Duodenal mucosa (tissue), 2 donors: Measurements from ENCODE around the gene RBFA.

Experiments used
- H3K27ac ChIP-seq: one replicate; pipeline ENCODE4 v1.7.0; 2013; ENCODE audit warnings: low read depth, low read length
- H3K27me3 ChIP-seq, 2 donors: one replicate each; pipeline ENCODE4 v1.7.0; 2013; ENCODE audit warnings: low read length in 2 of 2, control low read depth in 1 of 2; ENCODE audit not compliant: insufficient read depth in 2 of 2, control insufficient read depth in 1 of 2
- H3K36me3 ChIP-seq, 2 donors: one replicate each; pipeline ENCODE4 v1.7.0; 2013; ENCODE audit warnings: low read length in 2 of 2, control low read depth in 1 of 2; ENCODE audit not compliant: insufficient read depth in 2 of 2, control insufficient read depth in 1 of 2
- H3K4me1 ChIP-seq, 2 donors: one replicate each; pipeline ENCODE4 v1.7.0; 2013; ENCODE audit warnings: low read length in 2 of 2, control low read depth in 1 of 2; ENCODE audit not compliant: insufficient read depth in 2 of 2, control insufficient read depth in 1 of 2
- H3K4me3 ChIP-seq, 2 donors: one replicate each; pipeline ENCODE4 v1.7.0; 2013; ENCODE audit warnings: low read length in 2 of 2, low read depth in 1 of 2
- H3K9ac ChIP-seq, 2 donors: one replicate each; pipeline ENCODE4 v1.7.0; 2013; ENCODE audit warnings: low read length in 2 of 2, low read depth in 1 of 2
- H3K9me3 ChIP-seq, 2 donors: one replicate each; pipeline ENCODE4 v1.7.0; 2013; ENCODE audit warnings: low read length in 2 of 2, control low read depth in 1 of 2; ENCODE audit not compliant: control insufficient read depth in 1 of 2

The RBFA gene

GRCh38 chr18:80068571-80069272, 34.5 kb downstream of the RBFA start:
- H3K9ac ChIP-seq = no peak overlapping the region
- H3K9me3 ChIP-seq = no peaks in the 10 kb centered on the region
- H3K4me1 ChIP-seq = no peaks in the 10 kb centered on the region

GRCh38 chr18:80070825-80071224, 36.6 kb downstream of the RBFA start:
- Histone ChIP-seq H3K4me3 (no peak overlapping the region), H3K27ac (no peak overlapping the region), H3K27me3 (no peaks in the 10 kb centered on the region), H3K4me1 (no peaks in the 10 kb centered on the region), H3K9ac (no peak overlapping the region), H3K36me3 (no peaks in the 10 kb centered on the region), H3K9me3 (no peaks in the 10 kb centered on the region)

More at GRCh38 chr18:80068571-80069272, 34.5 kb downstream of the RBFA start:
- Histone ChIP-seq H3K36me3 (no peaks in the 10 kb centered on the region), H3K27ac (no peak overlapping the region), H3K4me3 (no peak overlapping the region), H3K27me3 (no peaks in the 10 kb centered on the region)

DNA sequence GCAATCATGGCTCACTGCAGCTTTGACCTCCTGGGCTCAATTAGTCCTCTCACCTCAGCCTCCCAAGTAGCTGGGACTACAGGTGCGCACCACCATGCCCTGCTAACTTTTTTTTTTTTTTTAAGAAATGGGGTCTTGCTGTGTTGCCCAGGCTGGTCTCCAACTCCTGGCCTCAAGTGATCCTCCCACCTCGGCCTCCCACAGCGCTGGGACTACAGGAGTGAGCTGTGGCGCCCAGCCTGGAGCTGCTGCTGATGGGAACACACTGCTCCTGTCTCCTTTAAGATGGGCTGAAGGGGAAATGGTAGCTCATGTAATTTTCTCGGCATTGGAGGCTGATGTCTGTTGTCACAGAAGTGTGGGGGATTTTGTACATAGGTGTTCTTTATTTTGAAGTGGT, 39.9 kb downstream of the RBFA start:
- Histone ChIP-seq H3K27me3 (no peaks in the 10 kb centered on the region), H3K4me3 (no peak overlapping the region), H3K27ac (no peak overlapping the region), H3K9me3 (no peaks in the 10 kb centered on the region), H3K9ac (no peak overlapping the region), H3K36me3 (no peaks in the 10 kb centered on the region), H3K4me1 (no peaks in the 10 kb centered on the region)

GRCh38 chr18:80074697-80075096, 40.5 kb downstream of the RBFA start:
- Histone ChIP-seq H3K27me3 (no peaks in the 10 kb centered on the region), H3K9ac (no peak overlapping the region), H3K4me3 (no peak overlapping the region), H3K4me1 (no peaks in the 10 kb centered on the region), H3K9me3 (no peaks in the 10 kb centered on the region), H3K27ac (no peak overlapping the region), H3K36me3 (no peaks in the 10 kb centered on the region)

GRCh38 chr18:80075940-80076339, 41.7 kb downstream of the RBFA start:
- no peak overlapping the region for H3K4me3 ChIP-seq
- no peak overlapping the region for H3K27ac ChIP-seq
- H3K27me3 ChIP-seq = no peaks in the 10 kb centered on the region
- no peaks in the 10 kb centered on the region for H3K9me3 ChIP-seq
- H3K9ac ChIP-seq = no peak overlapping the region
- no peaks in the 10 kb centered on the region for H3K36me3 ChIP-seq
- no peaks in the 10 kb centered on the region for H3K4me1 ChIP-seq

- H3K9me3 ChIP-seq = no peaks in the 10 kb centered on the region
- no peak overlapping the region for H3K27ac ChIP-seq
- H3K4me3 ChIP-seq = no peak overlapping the region
- H3K27me3 ChIP-seq = no peaks in the 10 kb centered on the region
- H3K4me1 ChIP-seq = no peaks in the 10 kb centered on the region
- no peak overlapping the region for H3K9ac ChIP-seq
- H3K36me3 ChIP-seq = no peaks in the 10 kb centered on the region
These were observed 42.1 kb downstream of the RBFA start for GRCh38 chr18:80076379-80076778.

- Histone ChIP-seq H3K4me3 (no peak overlapping the region), H3K36me3 (no peaks in the 10 kb centered on the region), H3K4me1 (no peaks in the 10 kb centered on the region), H3K27me3 (no peaks in the 10 kb centered on the region), H3K9me3 (no peaks in the 10 kb centered on the region), H3K9ac (no peak overlapping the region), H3K27ac (no peak overlapping the region)
These were observed 43.6 kb downstream of the RBFA start for GRCh38 chr18:80077873-80078272.
